ENCODE results near the gene CGAS.

Gene CGAS

DNA sequence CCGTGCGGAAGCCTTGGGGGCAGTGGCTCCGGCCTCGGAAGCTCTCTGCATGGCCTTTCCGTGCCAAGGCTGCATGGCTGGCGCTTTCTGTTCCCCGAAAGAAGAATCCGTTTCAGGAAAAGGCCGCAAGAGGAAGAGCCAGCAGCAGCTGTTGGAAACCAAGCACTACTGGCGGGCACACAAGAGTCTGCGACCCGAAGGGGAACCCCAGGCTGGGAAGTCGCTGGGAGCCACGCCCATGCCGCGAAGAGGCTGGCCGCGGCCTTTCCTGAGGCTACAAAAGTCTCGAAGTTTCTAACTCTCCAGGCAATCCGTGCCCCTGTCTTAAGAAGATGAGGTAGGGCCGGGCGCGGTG, at the start of gene CGAS:
CGAS (minus strand) TSS at position 191 of the 355 bp plus-strand sequence; CDS start at position 75, 116 bp downstream.
- no peak for TF ChIP-seq CTCF (IDR thresholded peaks at IDR 0.05; ENCODE audit: insufficient read depth, low read depth, low read length, missing control alignments)
- H3K4me3 ChIP-seq (ENCODE audit: low read length), result peak within 1 kb of the TSS; percentile 48
- peak; percentile 41 for DNase-seq (ENCODE audit: low read depth)

DNA sequence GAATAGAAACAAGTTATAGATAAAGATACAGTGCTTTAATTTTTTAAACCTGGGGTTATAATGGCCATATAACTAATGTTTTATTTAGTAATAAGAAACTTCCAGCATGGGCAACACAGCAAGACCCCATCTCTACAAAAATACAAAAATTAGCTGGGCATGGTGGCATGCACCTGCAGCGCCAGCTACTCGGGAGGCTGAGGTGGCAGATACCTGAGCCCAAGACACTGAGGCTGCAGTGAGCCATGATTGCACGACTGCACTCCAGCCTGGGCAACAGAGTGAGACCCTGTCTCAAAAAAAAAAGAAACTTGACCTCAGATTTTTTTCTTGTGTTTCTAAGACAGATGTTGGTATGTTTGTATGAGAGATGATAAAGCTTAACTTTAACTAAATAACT, 45.8 kb upstream of the CGAS start:
- DNase-seq (ENCODE audit: low read depth), result no peak
- TF ChIP-seq CTCF (IDR thresholded peaks at IDR 0.05; ENCODE audit: insufficient read depth, low read depth, low read length, missing control alignments), result no peak
- H3K4me3 ChIP-seq (ENCODE audit: low read length), result no peak overlapping the region

GRCh38 chr6:73491377-73491776, 39.3 kb upstream of the CGAS start:
- no peak for TF ChIP-seq CTCF (IDR thresholded peaks at IDR 0.05; ENCODE audit: insufficient read depth, low read depth, low read length, missing control alignments)
- peak; percentile 7 for DNase-seq (ENCODE audit: low read depth)
- H3K4me3 ChIP-seq (ENCODE audit: low read length), result no peak overlapping the region

GRCh38 chr6:73487473-73487872, 35.4 kb upstream of the CGAS start:
- H3K4me3 ChIP-seq (ENCODE audit: low read length), result no peak overlapping the region
- no peak for DNase-seq (ENCODE audit: low read depth)
- no peak for TF ChIP-seq CTCF (IDR thresholded peaks at IDR 0.05; ENCODE audit: insufficient read depth, low read depth, low read length, missing control alignments)

GRCh38 chr6:73484438-73484837, 32.3 kb upstream of the CGAS start:
- no peak overlapping the region for H3K4me3 ChIP-seq (ENCODE audit: low read length)
- no peak for DNase-seq (ENCODE audit: low read depth)
- no peak for TF ChIP-seq CTCF (IDR thresholded peaks at IDR 0.05; ENCODE audit: insufficient read depth, low read depth, low read length, missing control alignments)

DNA sequence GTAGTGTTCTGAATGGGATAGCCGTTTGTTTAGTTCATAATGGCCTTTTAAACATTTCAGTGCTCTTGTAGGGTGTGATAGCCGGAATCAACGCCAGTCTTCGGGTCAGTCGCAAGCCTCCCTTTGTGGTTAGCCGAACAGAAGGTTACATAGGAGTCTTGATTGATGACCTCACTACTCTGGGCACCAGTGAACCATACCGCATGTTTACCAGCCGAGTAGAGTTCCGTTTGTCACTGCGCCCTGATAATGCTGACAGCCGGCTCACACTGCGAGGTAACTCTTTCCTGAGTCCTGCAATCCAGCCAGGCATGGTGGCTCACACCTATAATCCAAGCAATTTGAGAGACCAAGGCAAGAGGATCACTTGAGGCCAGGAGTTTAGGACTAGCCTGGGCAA, 29.9 kb upstream of the CGAS start:
- no peak for DNase-seq (ENCODE audit: low read depth)
- H3K4me3 ChIP-seq (ENCODE audit: low read length), result no peak overlapping the region
- no peak for TF ChIP-seq CTCF (IDR thresholded peaks at IDR 0.05; ENCODE audit: insufficient read depth, low read depth, low read length, missing control alignments)

GRCh38 chr6:73477407-73477806, 25.3 kb upstream of the CGAS start:
- no peak for TF ChIP-seq CTCF (IDR thresholded peaks at IDR 0.05; ENCODE audit: insufficient read depth, low read depth, low read length, missing control alignments)
- DNase-seq (ENCODE audit: low read depth), result no peak

More at GRCh38 chr6:73477407-73477806, 25.3 kb upstream of the CGAS start:
- H3K4me3 ChIP-seq (ENCODE audit: low read length), result no peak overlapping the region

Measured in epithelial cell of esophagus (primary cell).